Ectodermal cell (in vitro differentiated cells): ENCODE measurements around the gene LFNG.
A peak's percentile ranks its signal among the peaks of the same experiment; 100 is the strongest.

ENCODE experiments used
- H3K27ac ChIP-seq: 2 replicates; pipeline ENCODE4 v1.7.0; 2013; ENCODE audit warnings: mild to moderate bottlenecking, low read depth, low read length; ENCODE audit not compliant: insufficient read depth, poor library complexity, severe bottlenecking
- H3K27me3 ChIP-seq: 2 replicates; pipeline ENCODE4 v1.7.0; 2013; ENCODE audit warnings: mild to moderate bottlenecking, low read length; ENCODE audit not compliant: insufficient read depth, control insufficient read depth, poor library complexity, severe bottlenecking
- H3K36me3 ChIP-seq: one replicate; pipeline ENCODE4 v1.7.0; 2013; ENCODE audit warnings: low read length; ENCODE audit not compliant: control insufficient read depth, insufficient read depth
- H3K4me1 ChIP-seq: one replicate; pipeline ENCODE4 v1.7.0; 2013; ENCODE audit warnings: low read length; ENCODE audit not compliant: control insufficient read depth, insufficient read depth
- H3K4me3 ChIP-seq: 2 replicates; pipeline ENCODE4 v1.7.0; 2013; ENCODE audit warnings: low read depth, low read length, control low read depth; ENCODE audit not compliant: insufficient read depth
- H3K9me3 ChIP-seq: 2 replicates; pipeline ENCODE4 v1.7.0; 2013; ENCODE audit warnings: mild to moderate bottlenecking, low read length, moderate library complexity; ENCODE audit not compliant: control insufficient read depth
- WGBS, 2 experiments: methylation state at CpG; one replicate each; pipeline ENCODE4 v1.1.7; 2013; ENCODE audit warnings: missing lambda C conversion rate in 2 of 2; 5-methylcytosine and 5-hydroxymethylcytosine counted together

LFNG gene

GRCh38 chr7:2523941-2524807, 4.6 kb downstream of the LFNG start:
- 3 to 4% methylated on average over 51 of the region's 51 CpGs for WGBS, 2 experiments
- peaks cover 61% of the 10 kb centered on the region for H3K4me1 ChIP-seq
- peak overlapping the region; percentile 73 for H3K4me3 ChIP-seq
- H3K9me3 ChIP-seq: no peaks in the 10 kb centered on the region
- peaks cover under 1% of the 10 kb centered on the region for H3K27me3 ChIP-seq
- peaks cover 29% of the 10 kb centered on the region for H3K36me3 ChIP-seq
- peak overlapping the region; percentile 85 for H3K27ac ChIP-seq

- Histone ChIP-seq H3K27ac (peak overlapping the region; percentile 85), H3K4me3 (peak overlapping the region; percentile 15), H3K27me3 (no peaks in the 10 kb centered on the region), H3K4me1 (peaks cover 64% of the 10 kb centered on the region), H3K36me3 (peaks cover 31% of the 10 kb centered on the region), H3K9me3 (no peaks in the 10 kb centered on the region)
- 51 to 52% methylated on average over 53 of the region's 53 CpGs for WGBS, 2 experiments
Measured at GRCh38 chr7:2524808-2525657, 5.5 kb downstream of the LFNG start.

- H3K27ac ChIP-seq: no peak overlapping the region
- no peaks in the 10 kb centered on the region for H3K9me3 ChIP-seq
- H3K4me1 ChIP-seq: peaks cover 72% of the 10 kb centered on the region
- 87 to 89% methylated on average over 36 of the region's 36 CpGs for WGBS, 2 experiments
- no peaks in the 10 kb centered on the region for H3K27me3 ChIP-seq
- peaks cover 31% of the 10 kb centered on the region for H3K36me3 ChIP-seq
- H3K4me3 ChIP-seq: no peak overlapping the region
Measured at GRCh38 chr7:2525658-2526630, 6.4 kb downstream of the LFNG start.

- H3K4me1 ChIP-seq: peaks cover 72% of the 10 kb centered on the region
- peaks cover 31% of the 10 kb centered on the region for H3K36me3 ChIP-seq
- no peaks in the 10 kb centered on the region for H3K27me3 ChIP-seq
- 93% methylated on average over 40 of the region's 40 CpGs for WGBS, 2 experiments
- no peaks in the 10 kb centered on the region for H3K9me3 ChIP-seq
- H3K27ac ChIP-seq: no peak overlapping the region
- H3K4me3 ChIP-seq: no peak overlapping the region
Measured at GRCh38 chr7:2526659-2527504, 7.3 kb downstream of the LFNG start.

- peaks cover 63% of the 10 kb centered on the region for H3K4me1 ChIP-seq
Measured at GRCh38 chr7:2527505-2528467, 8.2 kb downstream of the LFNG start.

GRCh38 chr7:2528481-2529095, 9.0 kb downstream of the LFNG start:
- H3K9me3 ChIP-seq: no peaks in the 10 kb centered on the region
- H3K4me1 ChIP-seq: peaks cover 55% of the 10 kb centered on the region
- peaks cover 31% of the 10 kb centered on the region for H3K36me3 ChIP-seq
- no peak overlapping the region for H3K27ac ChIP-seq
- no peaks in the 10 kb centered on the region for H3K27me3 ChIP-seq
- WGBS, 2 experiments: 93% methylated on average over 18 of the region's 18 CpGs
- no peak overlapping the region for H3K4me3 ChIP-seq

More at GRCh38 chr7:2527505-2528467, 8.2 kb downstream of the LFNG start:
- Histone ChIP-seq H3K27me3 (no peaks in the 10 kb centered on the region), H3K9me3 (no peaks in the 10 kb centered on the region), H3K27ac (no peak overlapping the region), H3K4me3 (no peak overlapping the region), H3K36me3 (peaks cover 31% of the 10 kb centered on the region)
- WGBS, 2 experiments: 83 to 88% methylated on average over 17 of the region's 17 CpGs

DNA sequence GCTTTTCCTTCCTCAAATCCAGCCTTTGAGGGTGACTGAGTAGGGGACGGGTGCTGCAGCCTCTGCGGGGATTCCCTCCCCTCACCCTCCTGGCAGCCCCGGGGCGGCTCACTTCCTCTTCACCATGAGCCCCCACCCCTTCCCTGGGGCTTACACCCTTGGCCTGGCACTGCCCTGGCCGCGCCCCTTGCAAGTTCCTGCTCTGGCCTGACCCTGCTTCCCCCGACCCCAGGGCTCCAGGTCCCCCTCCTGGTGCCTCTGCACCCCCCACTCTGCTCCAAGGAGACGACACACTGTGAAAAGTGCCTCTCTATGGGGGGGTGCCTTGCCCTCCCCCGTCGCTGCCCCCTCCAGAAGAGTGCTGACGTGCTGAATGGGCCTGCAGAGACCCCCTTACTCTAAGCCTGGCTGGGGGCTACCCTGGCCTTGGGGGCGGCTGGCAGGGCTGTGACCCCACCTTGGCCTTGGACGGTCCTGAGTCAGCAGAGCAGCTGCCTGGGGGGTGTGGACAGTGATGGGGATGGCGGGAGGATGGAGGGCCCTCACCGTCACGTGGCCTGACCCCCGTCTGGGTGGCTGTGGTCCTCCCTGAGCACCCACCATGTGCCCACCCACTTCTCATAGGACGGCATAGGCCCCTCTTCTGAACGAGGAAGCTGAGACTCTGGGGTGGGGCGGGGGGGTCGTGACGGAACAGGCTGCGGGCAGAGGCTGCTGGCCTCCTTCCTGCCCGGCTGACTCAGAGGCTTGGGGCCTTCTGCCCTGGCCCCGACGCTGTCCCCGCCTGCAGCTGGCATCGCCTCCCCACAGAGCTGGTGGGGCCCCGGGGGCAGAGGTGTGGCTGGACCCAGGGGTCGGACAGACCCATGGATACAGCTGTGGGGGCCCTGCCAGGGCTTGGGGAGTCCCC, 9.8 kb downstream of the LFNG start:
- H3K27me3 ChIP-seq: no peaks in the 10 kb centered on the region
- 91% methylated on average over 30 of the region's 30 CpGs for WGBS, 2 experiments
- no peaks in the 10 kb centered on the region for H3K9me3 ChIP-seq
- no peak overlapping the region for H3K27ac ChIP-seq
- H3K4me1 ChIP-seq: peaks cover 47% of the 10 kb centered on the region
- H3K36me3 ChIP-seq: peaks cover 31% of the 10 kb centered on the region
- no peak overlapping the region for H3K4me3 ChIP-seq
